SH-SY5Y (cell line): ENCODE data around the gene USH1G.

Source experiments
- GATA2 ChIP-seq: IDR thresholded peaks from 2 replicates; pipeline ENCODE4 v1.6.1; 2011; ENCODE audit warnings: mild to moderate bottlenecking, low read depth, low read length
- GATA3 ChIP-seq: IDR thresholded peaks from 2 replicates; pipeline ENCODE4 v1.6.1; 2011; ENCODE audit warnings: low read depth, mild to moderate bottlenecking, low read length, moderate library complexity

GRCh38 chr17:74866198-74866835 is 56.7 kb downstream of the USH1G start:
- TF ChIP-seq GATA2 (no peak), GATA3 (no peak)
